GM19452 (cell line): ENCODE data around the gene XXYLT1.

ENCODE experiments used
- ATAC-seq: cut with Tn5 transposase; IDR thresholded peaks from one replicate; pipeline ENCODE4 v1.9.1; 2021; ENCODE audit not compliant: unreplicated experiment

Gene XXYLT1

GRCh38 chr3:195035345-195036202, 235.4 kb downstream of the XXYLT1 start:
- ATAC-seq: no peak

GRCh38 chr3:195034541-195034940, 236.4 kb downstream of the XXYLT1 start:
- ATAC-seq: no peak

- no peak for ATAC-seq
Observed at GRCh38 chr3:195034101-195034500, 236.9 kb downstream of the XXYLT1 start.

GRCh38 chr3:195033531-195034091, 237.3 kb downstream of the XXYLT1 start:
- ATAC-seq: no peak

- ATAC-seq: no peak
Observed at GRCh38 chr3:195032955-195033354, 238.0 kb downstream of the XXYLT1 start.

- ATAC-seq: no peak
Observed at GRCh38 chr3:195032106-195032759, 238.7 kb downstream of the XXYLT1 start.

- no peak for ATAC-seq
Observed at GRCh38 chr3:195031574-195032003, 239.4 kb downstream of the XXYLT1 start.

GRCh38 chr3:195030791-195031321, 240.1 kb downstream of the XXYLT1 start:
- ATAC-seq: no peak

- ATAC-seq: no peak
Observed at GRCh38 chr3:195028877-195029606, 241.9 kb downstream of the XXYLT1 start.

GRCh38 chr3:195025884-195026200, 245.1 kb downstream of the XXYLT1 start:
- no peak for ATAC-seq

GRCh38 chr3:195025056-195025883, 245.7 kb downstream of the XXYLT1 start:
- no peak for ATAC-seq

- no peak for ATAC-seq
Observed at GRCh38 chr3:195023989-195024388, 247.0 kb downstream of the XXYLT1 start.

- no peak for ATAC-seq
Observed at GRCh38 chr3:195023576-195023975, 247.4 kb downstream of the XXYLT1 start.

GRCh38 chr3:195021692-195022091, 249.3 kb downstream of the XXYLT1 start:
- no peak for ATAC-seq

GRCh38 chr3:195020921-195021320, 250.0 kb downstream of the XXYLT1 start:
- ATAC-seq: no peak

GRCh38 chr3:195020185-195020584, 250.8 kb downstream of the XXYLT1 start:
- no peak for ATAC-seq

- ATAC-seq: no peak
Observed at GRCh38 chr3:195019335-195019734, 251.6 kb downstream of the XXYLT1 start.
